ENCODE data around the gene CPXM1. TPM values are rescaled to one million over a fixed set of nuclear protein-coding genes. Genes with fewer than 3 reads are reported as not detected.
A peak's percentile ranks its signal among the peaks of the same experiment; 100 is the strongest.

The CPXM1 gene
- total and polyA plus RNA-seq, 9 of the 15 experiments (the other 6 are each of a cell fraction or from before 2014, with no cell fraction given): 0.04 to 1.1 (median 0.37) TPM; not detected in 2

- no peak overlapping the region for H2AFZ ChIP-seq (ENCODE audit: low read depth, low read length)
- no TSS peak for BruUV-seq (replicated peaks)
- in situ Hi-C loops (cut with MboI) (no loop called here), intact Hi-C loops (cut with micrococcal nuclease) (no loop called here)
- no peak overlapping the region for H3K4me2 ChIP-seq (ENCODE audit: insufficient read depth, low read length)
- no peaks in the 10 kb centered on the region for H4K20me1 ChIP-seq (replicated peaks; ENCODE audit: control insufficient read depth, insufficient read depth, low read length)
- no peak for FAIRE-seq
- H3K4me3 ChIP-seq: no peak overlapping the region
- CTCF ChIA-PET (ENCODE audit: low intra/inter-chr PET ratio): no interaction called here
- H3K36me3 ChIP-seq (ENCODE audit: control insufficient read depth, insufficient read depth, low read length): no peaks in the 10 kb centered on the region
- H3K27me3 ChIP-seq (ENCODE audit: control insufficient read depth in 2 of 2, insufficient read depth in 2 of 2, low read length in 2 of 2): peaks cover 0 to 19% of the 10 kb centered on the region in 2 experiments; a peak in 2 of 5 replicates
- DNase-seq (ENCODE audit: extremely low read depth in 1 of 4, low spot score in 3 of 4): no peak
- ATAC-seq: peak; percentile 21; the same call in 1 of the 3 replicates
- 60% methylated on average over 22 of the region's 49 CpGs for WGBS (ENCODE audit: insufficient coverage, low coverage, missing lambda C conversion rate)
- H3K79me2 ChIP-seq (ENCODE audit: control insufficient read depth, insufficient read depth, low read length): no peaks in the 10 kb centered on the region
- H3K4me1 ChIP-seq (replicated peaks in 1 of 2; ENCODE audit: control insufficient read depth in 2 of 2, insufficient read depth in 2 of 2, low read length in 2 of 2): peaks cover 4 to 31% of the 10 kb centered on the region in 2 experiments; a peak in 4 of 5 replicates
- no peaks in the 10 kb centered on the region for H3K9me1 ChIP-seq (ENCODE audit: control insufficient read depth, insufficient read depth, low read length)
- no peak overlapping the region for H3K9ac ChIP-seq (ENCODE audit: insufficient read depth in 1 of 2, low read depth in 2 of 2, low read length in 2 of 2)
- POLR2A ChIA-PET: interaction anchor here (1.0 kb wide), 1 partner anchor 10 kb away, joined by 3 read pairs; the partner anchor contains the start of gene C20orf141
- TF ChIP-seq UBTF (IDR thresholded peaks at IDR 0.05; ENCODE audit: borderline replicate concordance in 1 of 2, low read depth in 2 of 2, low read length in 2 of 2) (0 out of 4 replicates have a peak, but pooled peaks of 1 of the 2 experiments have one; percentile 25), FIP1L1 (IDR thresholded peaks at IDR 0.05; ENCODE audit: low read depth, low read length, poor library complexity, severe bottlenecking) (no peak), POLR2G (IDR thresholded peaks at IDR 0.05; ENCODE audit: low read depth, low read length) (no peak)
- H3K9me3 ChIP-seq (replicated peaks; ENCODE audit: control insufficient read depth, insufficient read depth, low read depth, low read length): no peaks in the 10 kb centered on the region
- no peak overlapping the region for H3K27ac ChIP-seq (ENCODE audit: extremely low read depth, low read depth, low read length)
These were observed 4.6 kb upstream of the CPXM1 start for GRCh38 chr20:2804852-2805688.

Data from K562 (cell line).